HUES64 (cell line): ENCODE data around the gene SLC35B2.
A peak's percentile ranks its signal among the peaks of the same experiment; 100 is the strongest.

Experiments used
- H3K27ac ChIP-seq: 2 replicates; pipeline ENCODE4 v1.7.0; 2013; ENCODE audit warnings: low read depth, low read length, inconsistent platforms
- H3K27me3 ChIP-seq: 2 replicates; pipeline ENCODE4 v1.6.1; 2013; ENCODE audit warnings: mild to moderate bottlenecking, low read length; ENCODE audit not compliant: insufficient read depth
- H3K36me3 ChIP-seq: 2 replicates; pipeline ENCODE4 v1.6.1; 2013; ENCODE audit warnings: mild to moderate bottlenecking, low read length; ENCODE audit not compliant: insufficient read depth
- H3K4me1 ChIP-seq: 2 replicates; pipeline ENCODE4 v1.6.1; 2013; ENCODE audit warnings: mild to moderate bottlenecking, low read length, moderate library complexity; ENCODE audit not compliant: insufficient read depth
- H3K4me3 ChIP-seq: 2 replicates; pipeline ENCODE4 v1.5.1; 2013; ENCODE audit warnings: mild to moderate bottlenecking, low read length, moderate library complexity
- H3K9ac ChIP-seq: 2 replicates; pipeline ENCODE4 v1.6.1; 2013; ENCODE audit warnings: mild to moderate bottlenecking, low read depth, low read length
- H3K9me3 ChIP-seq: 2 replicates; pipeline ENCODE4 v1.6.1; 2013; ENCODE audit warnings: low read depth, low read length; ENCODE audit not compliant: insufficient read depth
- WGBS: fragments of 150-250, 120-280 bp; methylation state at CpG from one replicate; pipeline ENCODE4 v1.1.7; 2013; ENCODE audit warnings: missing lambda C conversion rate; 5-methylcytosine and 5-hydroxymethylcytosine counted together

Gene SLC35B2

DNA sequence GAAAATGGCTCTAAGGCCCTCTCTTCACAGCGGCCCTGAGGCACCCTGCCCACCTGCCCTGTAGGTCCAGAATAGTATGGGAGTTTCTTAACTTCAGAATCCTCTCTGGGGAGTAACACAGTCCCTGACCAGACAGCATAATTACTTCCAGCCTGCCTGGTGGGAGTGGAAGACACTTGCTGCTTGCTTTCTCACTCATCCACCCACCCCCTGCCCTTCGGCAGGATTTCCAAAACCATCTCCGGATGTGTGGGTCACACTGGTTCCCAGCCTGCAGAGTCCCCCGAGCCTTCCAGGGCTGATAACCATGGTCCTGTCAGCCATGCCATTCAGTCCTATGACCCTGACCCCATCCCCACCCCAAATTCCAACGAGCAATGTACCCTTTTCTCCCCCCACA is 28.5 kb downstream of the SLC35B2 start:
- H3K9ac ChIP-seq, result no peak overlapping the region
- no peak overlapping the region for H3K4me3 ChIP-seq
- no peaks in the 10 kb centered on the region for H3K27me3 ChIP-seq
- H3K4me1 ChIP-seq, result peaks cover 24% of the 10 kb centered on the region
- 79% methylated on average over 5 of the region's 5 CpGs for WGBS
- peaks cover 64% of the 10 kb centered on the region for H3K36me3 ChIP-seq
- no peaks in the 10 kb centered on the region for H3K9me3 ChIP-seq
- H3K27ac ChIP-seq, result no peak overlapping the region

DNA sequence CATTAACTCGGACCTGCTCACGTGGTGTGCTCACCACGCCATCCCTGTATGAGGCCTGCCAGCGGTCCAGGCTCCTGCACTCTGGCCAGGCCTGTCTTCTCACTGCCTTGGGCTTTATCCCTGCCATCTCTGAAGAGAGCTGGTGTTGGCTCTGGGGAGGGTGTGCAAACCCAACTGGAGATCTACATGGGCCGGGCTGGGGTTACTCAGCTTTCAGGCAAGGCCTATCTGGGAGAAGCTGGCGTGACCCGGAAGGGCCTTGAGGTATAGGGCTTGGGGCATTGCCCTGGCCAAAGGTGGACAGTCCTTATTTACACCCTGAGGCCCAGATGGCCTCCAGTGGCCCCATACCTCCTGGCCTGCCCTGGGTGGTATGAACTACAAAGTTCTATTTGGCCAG is 28.9 kb downstream of the SLC35B2 start:
- no peak overlapping the region for H3K4me3 ChIP-seq
- 95% methylated on average over 7 of the region's 7 CpGs for WGBS
- peaks cover 24% of the 10 kb centered on the region for H3K4me1 ChIP-seq
- H3K27ac ChIP-seq, result no peak overlapping the region
- H3K36me3 ChIP-seq, result peaks cover 60% of the 10 kb centered on the region
- no peaks in the 10 kb centered on the region for H3K9me3 ChIP-seq
- no peaks in the 10 kb centered on the region for H3K27me3 ChIP-seq
- no peak overlapping the region for H3K9ac ChIP-seq

DNA sequence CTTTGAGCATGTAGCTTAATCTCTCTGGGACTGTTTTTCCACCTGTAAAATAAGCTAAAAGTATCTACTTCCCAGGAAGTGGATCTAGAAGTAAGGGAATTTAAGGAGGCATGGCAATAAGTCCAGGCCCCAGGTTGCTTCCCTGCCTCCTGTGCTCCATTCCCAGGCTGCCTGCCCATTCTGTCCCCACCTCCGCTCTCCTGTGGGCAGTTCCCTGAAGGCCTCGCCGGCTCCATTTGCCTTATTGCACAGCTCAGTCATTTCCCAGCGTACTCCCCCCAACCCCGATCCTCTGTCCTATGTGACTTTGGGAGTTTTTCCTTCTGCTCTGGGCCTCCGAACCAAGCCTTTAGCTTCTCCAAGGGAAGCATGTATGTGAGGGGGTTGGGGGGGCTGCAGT is 29.3 kb downstream of the SLC35B2 start:
- H3K27me3 ChIP-seq, result no peaks in the 10 kb centered on the region
- H3K36me3 ChIP-seq, result peaks cover 56% of the 10 kb centered on the region
- H3K4me3 ChIP-seq, result no peak overlapping the region

DNA sequence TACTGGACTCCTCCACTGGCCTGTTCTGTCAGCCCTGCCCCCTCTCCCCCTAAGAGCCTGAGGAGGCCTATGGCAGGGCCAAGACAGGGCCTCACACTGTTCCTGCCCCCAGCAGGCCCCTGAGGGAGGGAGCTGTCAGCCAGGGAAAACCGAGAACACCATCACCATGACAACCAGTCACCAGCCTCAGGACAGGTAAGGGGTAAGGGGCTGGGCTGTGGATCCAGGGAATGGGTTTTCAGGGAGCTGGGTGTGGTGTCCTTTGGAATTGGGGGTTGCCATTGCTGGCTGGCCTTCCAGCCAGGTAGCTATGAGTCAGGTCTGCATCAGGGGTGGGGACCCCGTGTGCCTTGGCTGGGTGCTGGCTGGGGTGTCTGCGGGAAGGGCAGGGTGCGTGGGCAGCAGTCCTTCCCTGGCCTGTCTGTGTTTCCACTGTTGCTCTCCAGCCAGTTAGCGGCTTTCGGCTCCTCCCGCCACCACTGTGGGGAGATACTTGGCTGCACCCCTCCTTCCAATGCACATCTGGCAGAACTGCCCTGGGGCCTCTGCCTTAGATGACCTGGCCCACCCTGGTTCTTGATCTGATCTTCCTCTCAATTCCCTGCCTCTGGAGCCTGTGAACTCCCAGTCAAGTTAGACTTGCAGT is 30.1 kb downstream of the SLC35B2 start:
- H3K36me3 ChIP-seq, result peaks cover 49% of the 10 kb centered on the region
- H3K4me1 ChIP-seq, result peaks cover 31% of the 10 kb centered on the region
- H3K9ac ChIP-seq, result no peak overlapping the region
- no peak overlapping the region for H3K27ac ChIP-seq
- 95% methylated on average over 6 of the region's 7 CpGs for WGBS
- no peaks in the 10 kb centered on the region for H3K9me3 ChIP-seq
- H3K4me3 ChIP-seq, result no peak overlapping the region
- no peaks in the 10 kb centered on the region for H3K27me3 ChIP-seq

More for the DNA sequence above, 29.3 kb downstream of the SLC35B2 start:
- WGBS, result 76% methylated on average over 6 of the region's 6 CpGs
- Histone ChIP-seq H3K9me3 (no peaks in the 10 kb centered on the region), H3K4me1 (peaks cover 24% of the 10 kb centered on the region), H3K27ac (no peak overlapping the region), H3K9ac (no peak overlapping the region)

DNA sequence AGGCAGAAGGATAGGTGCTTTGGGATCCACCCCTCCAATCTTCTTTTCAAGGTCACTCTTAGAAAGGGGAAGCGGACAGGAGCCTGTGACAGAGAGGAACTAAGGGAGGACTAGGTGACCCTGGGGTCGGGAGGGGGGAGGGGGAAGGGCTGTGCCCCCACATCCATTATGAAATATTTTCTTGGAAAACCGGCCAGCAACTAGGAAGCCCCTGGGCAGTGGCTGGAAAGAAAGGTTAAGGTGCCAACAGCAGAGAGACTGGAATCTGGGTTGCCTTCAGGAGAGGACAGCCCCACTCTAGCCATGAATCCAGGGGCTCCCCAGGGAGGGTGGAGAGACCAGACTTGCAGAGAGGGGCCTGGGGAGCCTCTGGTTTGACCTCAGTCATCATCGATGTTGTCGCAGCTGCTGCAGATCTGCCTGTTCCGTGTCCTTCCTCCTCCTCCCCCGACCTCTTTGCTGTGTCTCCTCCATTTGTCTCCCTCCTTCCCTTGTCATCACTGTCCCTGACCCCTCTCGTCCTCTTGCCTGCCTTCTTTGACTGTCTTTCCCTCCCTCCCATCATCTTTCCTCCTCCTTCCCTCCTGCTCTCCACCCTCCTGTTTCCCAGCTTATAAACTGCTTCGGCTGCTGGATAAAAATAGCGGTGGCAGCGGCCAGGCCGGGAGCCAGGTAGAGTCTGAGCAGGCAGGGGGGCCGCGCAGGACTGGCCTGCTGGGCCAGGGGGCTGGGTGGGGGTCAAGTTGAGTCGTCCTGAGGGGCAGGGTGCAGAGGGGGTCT is 30.8 kb downstream of the SLC35B2 start:
- WGBS, result 70% methylated on average over 14 of the region's 15 CpGs
- H3K9ac ChIP-seq, result 0 out of 2 replicates have a peak overlapping the region, but pooled peaks have one; percentile 5
- peaks cover 42% of the 10 kb centered on the region for H3K36me3 ChIP-seq
- no peaks in the 10 kb centered on the region for H3K27me3 ChIP-seq
- H3K27ac ChIP-seq, result no peak overlapping the region
- H3K4me3 ChIP-seq, result no peak overlapping the region
- H3K9me3 ChIP-seq, result no peaks in the 10 kb centered on the region
- H3K4me1 ChIP-seq, result peaks cover 37% of the 10 kb centered on the region

DNA sequence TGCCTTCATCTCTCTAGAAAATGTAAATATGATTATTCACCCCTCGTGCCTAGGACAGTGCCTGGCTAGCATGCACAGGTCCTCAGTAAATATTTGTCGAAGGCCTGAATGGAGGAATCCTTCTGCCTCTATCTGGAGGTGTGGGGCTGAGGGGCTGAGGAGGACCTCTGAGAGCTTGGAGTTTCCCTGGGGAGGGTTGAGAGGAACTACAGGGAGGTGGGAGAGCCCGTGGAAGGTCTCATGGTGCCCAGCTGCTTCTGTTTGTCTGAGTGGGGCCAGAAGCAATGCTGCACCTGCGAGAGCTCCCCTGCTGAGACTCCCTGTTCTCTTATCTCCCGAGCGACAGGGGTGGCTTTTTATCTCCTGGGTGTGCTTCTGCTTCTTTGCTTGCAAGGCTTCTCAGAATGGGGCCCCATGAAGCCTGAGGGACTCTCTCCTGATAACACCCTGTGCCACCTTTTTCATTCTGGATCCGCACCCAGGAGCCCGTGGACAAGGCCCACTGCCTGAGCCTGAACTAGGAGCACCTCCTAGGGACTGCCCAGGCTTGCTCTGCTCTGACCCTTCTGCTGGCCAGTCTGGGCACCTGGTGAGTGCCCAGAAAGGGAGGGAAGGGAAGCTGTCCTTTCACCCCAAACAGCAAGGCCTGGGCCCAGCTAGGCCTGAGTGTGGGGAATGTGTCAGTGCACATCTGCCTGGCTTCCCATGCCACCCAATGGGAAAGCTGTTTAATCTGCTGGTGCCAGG is 31.6 kb downstream of the SLC35B2 start:
- H3K4me3 ChIP-seq, result no peak overlapping the region
- WGBS, result 79% methylated on average over 8 of the region's 8 CpGs

DNA sequence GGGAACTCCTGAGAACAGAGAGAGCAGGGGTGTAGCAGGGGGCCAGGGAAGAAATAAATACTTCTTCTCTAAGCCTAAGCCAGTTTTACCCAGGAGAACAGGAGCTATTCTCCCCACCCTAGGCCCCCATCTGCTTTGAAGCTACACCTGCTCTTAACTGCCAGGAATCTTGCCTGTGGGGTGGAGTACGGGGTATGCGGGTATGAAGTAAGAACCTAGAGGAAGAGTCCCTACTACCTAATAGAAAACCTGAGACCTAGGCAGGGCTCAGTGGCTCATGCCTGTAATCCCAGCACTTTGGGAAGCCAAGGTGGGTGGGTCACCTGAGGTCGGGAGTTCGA is 32.4 kb downstream of the SLC35B2 start:
- H3K4me1 ChIP-seq, result peaks cover 38% of the 10 kb centered on the region
- H3K27ac ChIP-seq, result no peak overlapping the region
- no peaks in the 10 kb centered on the region for H3K27me3 ChIP-seq
- H3K9me3 ChIP-seq, result no peaks in the 10 kb centered on the region
- peak overlapping the region; percentile 62 for H3K4me3 ChIP-seq
- H3K9ac ChIP-seq, result no peak overlapping the region
- H3K36me3 ChIP-seq, result peaks cover 25% of the 10 kb centered on the region
- 89% methylated on average over 4 of the region's 4 CpGs for WGBS

More for the DNA sequence above, 31.6 kb downstream of the SLC35B2 start:
- Histone ChIP-seq H3K4me1 (peaks cover 37% of the 10 kb centered on the region), H3K27ac (no peak overlapping the region; the same call in 1 of the 2 replicates), H3K9me3 (no peaks in the 10 kb centered on the region), H3K27me3 (no peaks in the 10 kb centered on the region), H3K36me3 (peaks cover 34% of the 10 kb centered on the region), H3K9ac (0 out of 2 replicates have a peak overlapping the region, but pooled peaks have one; percentile 5)

DNA sequence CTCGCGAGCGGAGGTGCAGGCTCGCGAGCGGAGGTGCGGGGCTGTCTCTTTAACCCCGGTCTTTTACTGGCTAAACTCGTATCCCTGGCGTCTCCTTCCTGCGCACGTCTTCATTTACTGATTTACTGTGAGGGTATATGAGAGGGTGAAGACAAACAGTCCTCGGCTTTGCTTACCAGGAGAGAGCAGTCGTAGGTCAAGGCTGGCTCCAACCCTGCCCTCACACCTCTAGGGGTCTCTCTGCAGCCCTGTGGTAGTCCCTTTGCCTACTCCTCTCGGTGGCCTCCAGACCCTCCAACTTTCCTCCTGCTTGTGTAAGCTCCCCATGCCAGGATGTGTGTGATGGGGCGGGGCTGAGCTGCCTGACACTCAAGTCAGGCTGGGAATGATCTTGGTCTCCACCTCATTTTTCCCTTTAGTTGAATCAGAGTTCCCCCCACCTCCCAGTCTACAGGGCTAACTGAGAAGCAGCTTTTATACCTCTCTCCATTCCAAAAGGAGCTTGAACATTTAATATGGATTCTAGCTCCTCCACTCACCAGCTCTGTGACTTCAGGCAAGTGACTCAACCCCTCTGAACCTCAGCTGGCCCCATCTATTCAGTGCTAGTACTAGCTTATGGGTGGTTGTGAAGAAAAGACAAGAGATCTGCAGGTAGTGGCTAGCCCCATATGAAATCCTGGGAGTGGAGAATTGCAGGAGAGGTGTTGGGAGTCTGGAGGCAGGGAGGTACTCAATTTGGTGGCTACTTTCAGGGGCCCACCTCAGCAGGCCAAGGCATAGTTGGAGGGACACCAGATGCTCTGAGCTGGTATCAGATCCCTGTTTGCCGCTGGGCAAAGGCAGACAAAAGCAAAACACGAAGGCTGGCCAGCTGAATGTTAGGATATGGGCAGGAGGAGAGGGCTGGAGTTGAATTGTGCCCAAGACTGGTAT is 33.0 kb downstream of the SLC35B2 start:
- H3K27me3 ChIP-seq, result no peaks in the 10 kb centered on the region
- H3K4me1 ChIP-seq, result peaks cover 40% of the 10 kb centered on the region
- peaks cover 19% of the 10 kb centered on the region for H3K36me3 ChIP-seq
- peak overlapping the region; percentile 75 for H3K9ac ChIP-seq
- 7% methylated on average over 18 of the region's 18 CpGs for WGBS
- no peaks in the 10 kb centered on the region for H3K9me3 ChIP-seq
- no peak overlapping the region; the same call in 1 of the 2 replicates for H3K27ac ChIP-seq
- H3K4me3 ChIP-seq, result peak overlapping the region; percentile 62

DNA sequence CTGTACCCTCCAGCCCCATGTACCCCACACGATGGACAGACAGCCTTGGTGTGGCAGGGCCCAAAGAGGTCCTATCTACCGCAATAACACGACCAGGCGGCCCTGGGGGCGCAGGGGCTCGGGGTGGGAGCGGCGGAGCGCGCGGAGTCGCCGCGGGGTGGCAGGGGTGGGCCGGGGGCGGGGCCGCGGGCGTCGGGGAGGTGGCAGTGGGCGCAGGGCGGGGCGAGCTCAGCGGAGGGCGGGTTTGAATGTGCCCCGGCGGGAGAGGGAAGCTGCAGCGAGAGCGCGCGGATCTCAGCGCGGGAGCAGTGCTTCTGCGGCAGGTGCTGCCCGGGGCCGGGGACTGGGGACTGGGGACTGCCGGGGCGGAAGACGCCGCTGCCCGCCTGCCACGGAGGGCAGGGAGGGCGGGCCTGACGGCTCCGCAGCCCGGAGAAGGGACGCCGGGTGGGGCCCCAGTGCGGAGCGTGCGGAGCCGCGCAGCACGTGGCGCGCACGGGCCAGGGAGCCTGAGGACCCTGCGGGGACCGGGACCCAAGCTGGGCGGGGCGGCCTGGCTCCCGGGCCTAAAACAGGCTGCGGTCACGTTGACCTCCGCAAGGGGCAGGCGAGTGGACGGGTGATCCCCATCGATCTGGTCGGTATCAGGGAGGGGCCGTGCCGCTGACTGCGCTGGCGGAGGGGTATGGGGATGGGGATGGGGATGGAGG is 33.9 kb downstream of the SLC35B2 start, which contains the start of gene SLC29A1:
Gene SLC29A1 (plus strand): TSS at position 277 of the 710 bp plus-strand sequence. CDS start 3,719 bp downstream, outside the sequence.
- WGBS, result under 1% methylated on average over 73 of the region's 73 CpGs
- Histone ChIP-seq H3K27me3 (no peaks in the 10 kb centered on the region), H3K4me3 (peak within 1 kb of the TSS; percentile 62), H3K9me3 (no peaks in the 10 kb centered on the region), H3K4me1 (peaks cover 42% of the 10 kb centered on the region), H3K36me3 (peaks cover 11% of the 10 kb centered on the region; the same call in 1 of the 2 replicates), H3K27ac (peak within 1 kb of the TSS; percentile 89), H3K9ac (peak within 1 kb of the TSS; percentile 75)
